NCI-H510A treated with DMSO at 0.1 percent for 48 hours (cell line): ENCODE data around the gene CD33.

Experiments
- DNase-seq: peaks from one replicate; lab custom pipeline; 2025; lab: John Stamatoyannopoulos, UW

CD33 gene

GRCh38 chr19:51259348-51260245 is 34.7 kb downstream of the CD33 start:
- no peak for DNase-seq

DNA sequence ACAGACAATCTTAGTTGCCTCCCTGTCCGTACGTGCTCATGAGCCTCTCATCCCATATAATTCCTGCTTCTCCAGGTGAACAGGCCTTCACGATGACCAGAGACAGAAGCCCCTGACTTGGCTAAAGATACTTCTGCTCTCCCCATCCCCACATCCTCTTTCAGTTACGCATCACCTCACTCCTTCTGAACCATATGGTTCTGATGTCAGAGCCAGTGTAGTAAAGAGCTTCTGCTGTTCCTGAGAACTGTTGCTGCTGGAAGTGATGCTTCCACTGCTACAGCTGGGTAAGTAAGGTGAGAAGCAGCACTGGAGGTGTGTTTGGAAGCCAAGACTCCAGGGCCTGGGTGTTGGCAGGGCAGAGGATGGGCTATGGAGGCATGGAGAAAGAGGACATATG is 38.9 kb downstream of the CD33 start:
- no peak for DNase-seq

DNA sequence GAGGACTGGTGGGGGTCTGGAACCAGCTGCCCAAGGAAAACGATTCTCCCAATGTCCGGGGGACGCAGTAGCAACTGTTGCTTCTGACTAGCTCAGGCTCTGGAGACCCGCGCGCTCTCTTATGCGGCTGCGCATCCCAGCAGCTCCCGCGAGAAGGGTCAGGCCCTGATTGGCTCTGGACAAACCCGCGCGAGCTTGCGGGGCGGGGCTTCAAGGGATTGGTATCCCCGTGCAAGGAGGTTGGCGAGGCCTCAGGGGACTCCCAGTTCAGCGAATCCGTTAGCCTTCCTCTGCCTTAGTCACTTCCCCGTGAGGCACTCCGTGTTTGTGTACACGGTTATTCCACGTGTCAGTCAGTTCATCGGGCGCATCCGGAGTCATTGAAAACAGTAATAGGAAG is 46.2 kb downstream of the CD33 start:
- no peak for DNase-seq

GRCh38 chr19:51272183-51272810 is 47.4 kb downstream of the CD33 start:
- no peak for DNase-seq

- no peak for DNase-seq
Observed at GRCh38 chr19:51274049-51274770, 49.3 kb downstream of the CD33 start.

- no peak for DNase-seq
Observed at GRCh38 chr19:51277112-51277511, 52.2 kb downstream of the CD33 start.

DNA sequence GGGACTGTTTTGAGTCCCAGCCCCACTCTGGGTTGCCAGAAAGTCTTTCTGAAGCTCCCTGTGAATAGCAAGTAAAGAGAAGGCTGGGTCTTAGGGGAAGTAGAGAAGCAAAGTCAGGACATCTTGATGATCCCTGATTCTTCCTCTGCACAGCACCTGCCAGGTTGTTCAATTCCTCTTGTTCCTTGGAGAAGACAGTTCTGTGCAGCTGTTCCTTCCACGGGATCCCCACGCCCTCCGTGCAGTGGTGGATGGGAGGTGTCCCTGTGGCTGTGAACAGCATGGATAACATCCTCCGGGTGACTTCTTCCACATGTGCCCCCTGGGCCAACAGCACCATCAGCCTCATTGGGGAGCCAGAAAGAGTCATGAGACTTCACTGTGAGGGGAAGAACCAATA is 57.5 kb downstream of the CD33 start:
- no peak for DNase-seq

GRCh38 chr19:51285682-51286081 is 60.8 kb downstream of the CD33 start:
- DNase-seq = no peak
